SU-DHL-6 (cell line): ENCODE measurements around the gene PIGS.

Source experiments
- H2AFZ ChIP-seq: fragments of 200-600 bp; sonication (generic); 2 replicates; pipeline ENCODE4 v1.6.1; 2014; ENCODE audit warnings: low read depth, mild to moderate bottlenecking, moderate library complexity, mixed read lengths, antibody characterized with exemption, low read length; ENCODE audit not compliant: severe bottlenecking
- H3F3A ChIP-seq: fragments of 200-600 bp; shearing (Covaris generic); 2 replicates; pipeline ENCODE4 v1.6.0; 2016; ENCODE audit warnings: antibody characterized with exemption, mild to moderate bottlenecking; ENCODE audit not compliant: insufficient read depth
- H3K27ac ChIP-seq: fragments of 200-600 bp; sonication (generic); 2 replicates; pipeline ENCODE4 v1.5.1; 2016; ENCODE audit warnings: low read depth, mild to moderate bottlenecking, low read length, moderate library complexity, mixed read lengths
- H3K27me3 ChIP-seq: fragments of 200-600 bp; sonication (generic), shearing (Covaris generic); 2 replicates; pipeline ENCODE4 v1.6.0; 2014; ENCODE audit warnings: mild to moderate bottlenecking, low read length
- H3K36me3 ChIP-seq: fragments of 200-600 bp; sonication (generic); 2 replicates; pipeline ENCODE4 v1.6.1; 2014; ENCODE audit warnings: mild to moderate bottlenecking, low read length, mixed read lengths
- H3K4me2 ChIP-seq: fragments of 300-600, 200-600 bp; shearing (Covaris generic), sonication (generic); 2 replicates; pipeline ENCODE4 v1.6.0; 2014; ENCODE audit warnings: low read length, low read depth, mild to moderate bottlenecking; ENCODE audit not compliant: poor library complexity, severe bottlenecking
- H3K4me3 ChIP-seq: fragments of 200-600 bp; sonication (generic); 2 replicates; pipeline ENCODE4 v1.5.1; 2014; ENCODE audit warnings: antibody characterized with exemption, low read length, mild to moderate bottlenecking, mixed read lengths; ENCODE audit not compliant: insufficient read depth, poor library complexity, severe bottlenecking
- H3K79me2 ChIP-seq: fragments of 200-600 bp; sonication (generic); 2 replicates; pipeline ENCODE4 v1.6.1; 2014; ENCODE audit warnings: mild to moderate bottlenecking, low read length, moderate library complexity; ENCODE audit not compliant: insufficient read depth
- H3K9ac ChIP-seq: fragments of 200-600 bp; sonication (generic); 2 replicates; pipeline ENCODE4 v1.7.0; 2014; ENCODE audit warnings: mild to moderate bottlenecking, low read length
- H3K9me2 ChIP-seq: fragments of 200-600 bp; sonication (generic); replicated peaks from 2 replicates; pipeline ENCODE4 v1.6.1; 2014; ENCODE audit warnings: low read length; ENCODE audit not compliant: insufficient read depth
- H3K9me3 ChIP-seq: fragments of 200-600 bp; sonication (generic); 2 replicates; pipeline ENCODE4 v1.6.1; 2014; ENCODE audit warnings: low read length, mixed read lengths; ENCODE audit not compliant: insufficient read depth
- H4K20me1 ChIP-seq: fragments of 200-600 bp; sonication (generic); 2 replicates; pipeline ENCODE4 v1.6.1; 2014; ENCODE audit warnings: low read depth, mild to moderate bottlenecking, antibody characterized with exemption, low read length, moderate library complexity, mixed read lengths
- CTCF ChIP-seq: fragments of 200-600 bp; sonication (generic); IDR thresholded peaks from one replicate; pipeline ENCODE4 v1.5.1; 2017; ENCODE audit warnings: antibody characterized with exemption, mild to moderate bottlenecking, low read length, moderate library complexity; ENCODE audit not compliant: insufficient read depth, poor library complexity, severe bottlenecking
- EZH2phosphoT487 ChIP-seq: fragments of 200-600 bp; sonication (generic), shearing (Covaris generic); conservative IDR thresholded peaks from 2 replicates; pipeline ENCODE4 v1.6.1; 2018; ENCODE audit warnings: mild to moderate bottlenecking, antibody characterized with exemption, low read length, moderate library complexity, mixed read lengths

PIGS gene

GRCh38 chr17:28584434-28584833 is 13.1 kb upstream of the PIGS start:
- Histone ChIP-seq H2AFZ (no peak overlapping the region), H3K36me3 (peaks cover 43% of the 10 kb centered on the region), H3K9me3 (no peaks in the 10 kb centered on the region), H3K4me2 (no peak overlapping the region), H3K27me3 (no peaks in the 10 kb centered on the region), H3K9me2 (no peaks in the 10 kb centered on the region), H3K9ac (no peak overlapping the region), H3F3A (peaks cover 9% of the 10 kb centered on the region), H3K79me2 (0 out of 2 replicates have a peak, but pooled peaks cover 6% of the 10 kb centered on the region), H3K4me3 (no peak overlapping the region), H4K20me1 (no peaks in the 10 kb centered on the region), H3K27ac (no peak overlapping the region)
- no peak for TF ChIP-seq CTCF
- TF ChIP-seq EZH2phosphoT487: no peak

GRCh38 chr17:28582513-28582912 is 11.2 kb upstream of the PIGS start:
- H3K79me2 ChIP-seq: 0 out of 2 replicates have a peak, but pooled peaks cover under 1% of the 10 kb centered on the region
- no peaks in the 10 kb centered on the region for H3K27me3 ChIP-seq
- H3K36me3 ChIP-seq: peaks cover 30% of the 10 kb centered on the region
- no peak overlapping the region for H3K4me3 ChIP-seq
- no peaks in the 10 kb centered on the region for H4K20me1 ChIP-seq
- peaks cover 15% of the 10 kb centered on the region for H3F3A ChIP-seq
- TF ChIP-seq CTCF (no peak), EZH2phosphoT487 (no peak)
- H3K9me2 ChIP-seq: no peaks in the 10 kb centered on the region
- H3K27ac ChIP-seq: no peak overlapping the region
- H3K9ac ChIP-seq: no peak overlapping the region
- H3K9me3 ChIP-seq: no peaks in the 10 kb centered on the region
- H3K4me2 ChIP-seq: no peak overlapping the region
- H2AFZ ChIP-seq: no peak overlapping the region

- Histone ChIP-seq H3K9ac (no peak overlapping the region), H3K79me2 (no peaks in the 10 kb centered on the region), H3K4me2 (no peak overlapping the region), H3K27ac (no peak overlapping the region), H2AFZ (no peak overlapping the region), H3K36me3 (peaks cover 24% of the 10 kb centered on the region), H3K9me2 (no peaks in the 10 kb centered on the region), H3K9me3 (no peaks in the 10 kb centered on the region), H3K4me3 (no peak overlapping the region), H3K27me3 (no peaks in the 10 kb centered on the region), H4K20me1 (no peaks in the 10 kb centered on the region), H3F3A (peaks cover 19% of the 10 kb centered on the region)
- no peak for TF ChIP-seq EZH2phosphoT487
- no peak for TF ChIP-seq CTCF
Measured at GRCh38 chr17:28580959-28581358, 9.6 kb upstream of the PIGS start.
